Pancreas (tissue), 10 donors: ENCODE data around the gene FN1. TPM values are rescaled to one million over a fixed set of nuclear protein-coding genes. Genes with fewer than 3 reads are reported as not detected.
"Not testable (repeated sequence)": the region's sequence is repeated elsewhere in the genome, so short reads cannot be mapped to it uniquely, and the experiment has no call there.

Experiments
- ATAC-seq, 4 donors: fragments of 200-7000 bp; cut with Tn5 transposase; one replicate each; pipeline versions ENCODE4 v1.8.0 to v1.9.1; 2020; ENCODE audit warnings: mild to moderate bottlenecking in 4 of 4, moderate library complexity in 4 of 4
- DNase-seq, 6 donors: peaks; one replicate each; pipeline ENCODE4 v3.0.0-alpha.2; 2020
- FAIRE-seq: peaks from 2 replicates; lab custom pipeline; 2012; peaks lifted over from hg19 to GRCh38; lab: Jason Lieb, UNC
- H3K27ac ChIP-seq, 4 donors: fragments of 200-600 bp; sonication (generic); 1 replicate in 3 of 4; 2 replicates in 1 of 4; pipeline versions ENCODE4 v1.5.0 to v1.8.0; 2020
- H3K27me3 ChIP-seq, 4 donors: fragments of 200-600 bp; one replicate each; pipeline ENCODE4 v1.8.0; 2021
- H3K36me3 ChIP-seq, 3 donors: fragments of 200-600 bp; sonication (generic) in 1 of 3; one replicate each; pipeline versions ENCODE4 v1.5.0 to v1.8.0; 2020 to 2021
- H3K4me1 ChIP-seq, 3 donors: fragments of 200-600 bp; one replicate each; pipeline ENCODE4 v1.8.0; 2021
- H3K4me3 ChIP-seq, 4 donors: fragments of 200-600 bp; sonication (generic) in 2 of 4; one replicate each; pipeline versions ENCODE4 v1.5.0 to v1.8.0; 2020 to 2021
- H3K9me3 ChIP-seq, 4 donors: fragments of 200-600 bp; one replicate each; pipeline ENCODE4 v1.8.0; 2021
- WGBS, 2 donors: extraction: QIAGEN DNeasy Blood & Tissue Kit; methylation state at CpG; one replicate each; pipeline ENCODE4 v1.1.7; 2013; 5-methylcytosine and 5-hydroxymethylcytosine counted together
- intact Hi-C, 3 donors: fragments of 100-400 bp; cut with DNase I; formaldehyde crosslinking; loops; one replicate each; pipeline versions ENCODE4 v1.11.1 to v1.14.2; 2022
- polyA plus RNA-seq, 2 donors: library from polyadenylated mRNA; stranded (reverse); fragments of 200-250 nt; gene quantifications; one replicate each; pipeline ENCODE4 v1.2.3, GENCODE V29; 2013
- total RNA-seq, 6 donors: library from RNA; stranded (reverse); fragmentation: NEBNext Ultra II Directional in 4 of 6; extraction: Animal tissue kit (Norgen Biotek cat#: 25700) in 4 of 6; gene quantifications; one replicate each; pipeline versions ENCODE4 v1.2.1 to v1.2.4, GENCODE V29; 2021 to 2023
- TF ChIP-seq, protein P1 (sequence below), 4 donors: fragments of 200-600 bp; sonication (generic) in 3 of 4; IDR thresholded peaks; one replicate each; pipeline versions ENCODE4 v1.5.0 to v1.8.0; 2021; ENCODE audit warnings: antibody characterized with exemption in 4 of 4
- donor health status: healthy with polysubstance abuse.
- donor health status: DM: no; HTN: no; CAD: no; lungs with moderate emphysema.
- donor health status: DM: no; HTN: no; CAD: no.
- donor health status: control.
- donor health status: control.
- donor health status: Bipolar disorder and iron deficiency.
- donor health status: DM: yes; HTN: yes; CAD: no.
- donor health status: DM: no; HTN: no; CAD: no.
- donor health status: DM: no; HTN: no; CAD: no.
- donor health status: DM: yes; HTN: yes; CAD: no.

FN1 gene
- total and polyA plus RNA-seq, 8 donors: 8.9 to 432 (median 18.6) TPM

DNA sequence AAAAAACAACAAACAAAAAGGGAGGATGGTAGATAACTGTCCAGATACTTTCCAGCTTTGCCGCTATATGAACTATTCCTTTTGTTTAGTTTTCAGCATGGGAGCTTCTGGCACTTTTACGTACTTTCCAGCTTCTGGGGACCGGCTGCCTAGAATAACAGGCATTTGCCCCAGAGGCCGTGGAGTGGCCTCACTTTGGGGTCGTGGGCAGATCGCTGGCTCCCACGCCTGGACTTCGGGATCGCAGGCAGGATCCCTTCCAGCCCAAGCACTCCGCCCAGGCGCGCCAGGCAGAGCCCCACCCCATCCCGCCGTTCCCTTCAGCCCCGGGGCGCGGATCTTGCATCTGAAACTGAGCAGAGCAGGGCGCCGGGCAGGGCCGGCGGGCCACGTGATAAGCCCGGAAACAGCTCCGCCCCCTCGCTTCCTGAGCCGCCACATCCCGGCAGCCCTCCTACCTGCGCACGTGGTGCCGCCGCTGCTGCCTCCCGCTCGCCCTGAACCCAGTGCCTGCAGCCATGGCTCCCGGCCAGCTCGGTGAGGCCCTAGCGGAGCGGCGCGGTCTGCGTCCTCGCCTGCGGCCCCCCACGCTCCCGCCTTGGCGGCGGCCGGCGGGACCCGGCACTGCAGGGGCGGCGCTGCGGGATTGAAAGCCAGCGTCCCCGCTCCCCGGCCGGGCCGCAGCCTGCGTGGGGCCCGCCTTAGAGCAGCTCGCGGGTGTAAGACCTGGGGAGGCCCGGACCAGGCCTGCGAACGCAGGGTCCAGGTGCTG lies 124.1 kb downstream of the FN1 start, which contains the start of gene ATIC:
Gene ATIC (plus strand): TSS at position 435 of the 772 bp plus-strand sequence. CDS start 84 bp downstream, at position 519.
- intact Hi-C loops: no loop called here
- Histone ChIP-seq H3K36me3 (no peaks in the 10 kb centered on the region), H3K27me3 (no peaks in the 10 kb centered on the region), H3K4me3 (peak within 1 kb of the TSS; percentile 76 to 91 (median 78)), H3K4me1 (peaks cover 0 to 13% (median 0%) of the 10 kb centered on the region in 3 donors), H3K9me3 (no peaks in the 10 kb centered on the region), H3K27ac (peak within 1 kb of the TSS; percentile 64 to 82 (median 69))
- ATAC-seq: peak; percentile 98 to 99 (median 99)
- WGBS, 2 donors: 0 to 1% methylated on average over 53 to 64 of the region's 64 CpGs
- peak; percentile 90 to 96 (median 94) for DNase-seq
- TF ChIP-seq, protein P1, sequence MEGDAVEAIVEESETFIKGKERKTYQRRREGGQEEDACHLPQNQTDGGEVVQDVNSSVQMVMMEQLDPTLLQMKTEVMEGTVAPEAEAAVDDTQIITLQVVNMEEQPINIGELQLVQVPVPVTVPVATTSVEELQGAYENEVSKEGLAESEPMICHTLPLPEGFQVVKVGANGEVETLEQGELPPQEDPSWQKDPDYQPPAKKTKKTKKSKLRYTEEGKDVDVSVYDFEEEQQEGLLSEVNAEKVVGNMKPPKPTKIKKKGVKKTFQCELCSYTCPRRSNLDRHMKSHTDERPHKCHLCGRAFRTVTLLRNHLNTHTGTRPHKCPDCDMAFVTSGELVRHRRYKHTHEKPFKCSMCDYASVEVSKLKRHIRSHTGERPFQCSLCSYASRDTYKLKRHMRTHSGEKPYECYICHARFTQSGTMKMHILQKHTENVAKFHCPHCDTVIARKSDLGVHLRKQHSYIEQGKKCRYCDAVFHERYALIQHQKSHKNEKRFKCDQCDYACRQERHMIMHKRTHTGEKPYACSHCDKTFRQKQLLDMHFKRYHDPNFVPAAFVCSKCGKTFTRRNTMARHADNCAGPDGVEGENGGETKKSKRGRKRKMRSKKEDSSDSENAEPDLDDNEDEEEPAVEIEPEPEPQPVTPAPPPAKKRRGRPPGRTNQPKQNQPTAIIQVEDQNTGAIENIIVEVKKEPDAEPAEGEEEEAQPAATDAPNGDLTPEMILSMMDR (IDR thresholded peaks at IDR 0.05): no peak
- no peak for FAIRE-seq

DNA sequence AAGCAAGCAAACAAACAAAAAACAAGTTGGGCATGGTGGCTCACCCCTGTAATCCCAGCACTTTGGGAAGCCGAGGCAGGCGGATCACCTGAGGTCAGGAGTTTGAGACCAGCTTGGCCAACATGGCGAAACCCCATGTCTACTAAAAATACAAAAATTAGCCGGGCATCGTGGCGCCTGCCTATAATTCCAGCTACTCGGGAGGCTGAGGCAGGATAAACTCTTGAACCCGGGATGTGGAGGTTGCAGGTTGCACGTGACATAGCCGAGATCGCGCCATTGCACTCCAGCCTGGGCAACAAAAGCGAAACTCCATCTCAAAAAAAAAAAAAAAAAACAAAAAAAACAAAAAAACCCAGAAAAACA lies 124.6 kb downstream of the FN1 start:
- 45 to 46% methylated on average over 13 of the region's 13 CpGs for WGBS, 2 donors
- H3K36me3 ChIP-seq, intact Hi-C loops, H3K27me3 ChIP-seq, H3K9me3 ChIP-seq, FAIRE-seq: not testable (repeated sequence)
- Histone ChIP-seq H3K4me3 (peak overlapping the region; percentile 76 to 91 (median 78)), H3K4me1 (peaks cover 0 to 13% (median 0%) of the 10 kb centered on the region in 3 donors), H3K27ac (peak overlapping the region in 3 of 4 donors; percentile 68 to 82 (median 70))
- DNase-seq (peak in 2 of 6 donors; percentile 5 to 13), ATAC-seq (peak; percentile 3 to 24 (median 17))

Other genes starting within 250 kb of the FN1 start
- 10 to 100 TPM; 38.6 to 53.7 (median 45.6) TPM for gene ATIC, start 124.0 kb downstream of the FN1 start, total RNA-seq
- gene ATIC, start 124.0 kb downstream of the FN1 start, polyA plus RNA-seq: 10 to 100 TPM; 43.9 to 73.2 TPM